MM.1S (cell line): ENCODE measurements around the gene PKIG.

Experiments
- DNase-seq: peaks from one replicate; pipeline ENCODE4 v3.0.0-alpha.2; 2015
- H2AFZ ChIP-seq: fragments of 300-600 bp; sonication (generic); 2 replicates; pipeline ENCODE4 v1.6.0; 2016; ENCODE audit warnings: antibody characterized with exemption, low read length
- H3F3A ChIP-seq: fragments of 300-600 bp; sonication (generic); 2 replicates; pipeline ENCODE4 v1.6.1; 2016; ENCODE audit warnings: mild to moderate bottlenecking, antibody characterized with exemption, low read length, moderate library complexity, mixed read lengths; ENCODE audit not compliant: insufficient read depth
- H3K27ac ChIP-seq: fragments of 300-600 bp; sonication (generic); 2 replicates; pipeline ENCODE4 v1.5.1; 2016; ENCODE audit warnings: mild to moderate bottlenecking, low read length
- H3K27me3 ChIP-seq: fragments of 300-600 bp; sonication (generic); replicated peaks from 2 replicates; pipeline ENCODE4 v1.6.0; 2016; ENCODE audit warnings: low read length; ENCODE audit not compliant: insufficient read depth
- H3K36me3 ChIP-seq: fragments of 300-600 bp; sonication (generic); replicated peaks from 2 replicates; pipeline ENCODE4 v1.6.1; 2016; ENCODE audit warnings: mild to moderate bottlenecking, low read length, mixed read lengths; ENCODE audit not compliant: insufficient read depth
- H3K4me1 ChIP-seq: fragments of 300-600 bp; sonication (generic); 2 replicates; pipeline ENCODE4 v1.6.1; 2016; ENCODE audit warnings: low read length, mixed read lengths
- H3K4me2 ChIP-seq: fragments of 300-600 bp; sonication (generic); 2 replicates; pipeline ENCODE4 v1.6.0; 2016; ENCODE audit warnings: low read depth, low read length
- H3K4me3 ChIP-seq: fragments of 300-600 bp; sonication (generic); 2 replicates; pipeline ENCODE4 v1.5.1; 2016; ENCODE audit warnings: low read length, mixed read lengths
- H3K79me2 ChIP-seq: fragments of 300-600 bp; sonication (generic); 2 replicates; pipeline ENCODE4 v1.6.1; 2016; ENCODE audit warnings: mixed run types, low read length, mixed read lengths
- H3K9ac ChIP-seq: fragments of 300-600 bp; sonication (generic); 2 replicates; pipeline ENCODE4 v1.6.1; 2016; ENCODE audit warnings: low read length, mixed read lengths
- H3K9me2 ChIP-seq: fragments of 300-600 bp; sonication (generic); replicated peaks from 2 replicates; pipeline ENCODE4 v1.6.1; 2016; ENCODE audit warnings: mild to moderate bottlenecking, low read length, mixed read lengths; ENCODE audit not compliant: insufficient read depth
- H3K9me3 ChIP-seq: fragments of 300-600 bp; sonication (generic); replicated peaks from 2 replicates; pipeline ENCODE4 v1.6.1; 2016; ENCODE audit warnings: mild to moderate bottlenecking, low read length, mixed read lengths; ENCODE audit not compliant: insufficient read depth
- H4K20me1 ChIP-seq: fragments of 300-600 bp; sonication (generic); 2 replicates; pipeline ENCODE4 v1.6.1; 2016; ENCODE audit warnings: mild to moderate bottlenecking, low read length, moderate library complexity, mixed read lengths; ENCODE audit not compliant: insufficient read depth
- CTCF ChIP-seq: fragments of 300-600 bp; sonication (generic); IDR thresholded peaks from 2 replicates; pipeline ENCODE4 v1.5.1; 2016; ENCODE audit warnings: antibody characterized with exemption, low read length, mixed read lengths
- EZH2 ChIP-seq: fragments of 300-600 bp; sonication (generic); optimal IDR thresholded peaks from 2 replicates; pipeline ENCODE3; 2017; ENCODE audit warnings: low read depth, mild to moderate bottlenecking, antibody characterized with exemption, low read length, mixed read lengths
- EZH2phosphoT487 ChIP-seq: fragments of 300-600 bp; sonication (generic); IDR thresholded peaks from 2 replicates; pipeline ENCODE4 v1.6.1; 2018; ENCODE audit warnings: antibody characterized with exemption, low read length

The PKIG gene

GRCh38 chr20:44622501-44623270, 40.3 kb downstream of the PKIG start:
- no peak for DNase-seq
- H3K9me3 ChIP-seq = no peaks in the 10 kb centered on the region
- TF ChIP-seq EZH2 = no peak
- TF ChIP-seq EZH2phosphoT487 = no peak
- no peak for TF ChIP-seq CTCF
- no peaks in the 10 kb centered on the region for H3F3A ChIP-seq
- H3K79me2 ChIP-seq = 0 out of 2 replicates have a peak, but pooled peaks cover 14% of the 10 kb centered on the region
- no peaks in the 10 kb centered on the region for H3K4me1 ChIP-seq
- no peaks in the 10 kb centered on the region for H4K20me1 ChIP-seq
- no peaks in the 10 kb centered on the region for H3K9me2 ChIP-seq
- no peak overlapping the region for H3K27ac ChIP-seq
- peaks cover 50% of the 10 kb centered on the region for H3K36me3 ChIP-seq
- H3K4me2 ChIP-seq = no peak overlapping the region
- H3K9ac ChIP-seq = no peak overlapping the region
- no peak overlapping the region for H2AFZ ChIP-seq
- no peak overlapping the region for H3K4me3 ChIP-seq
- no peaks in the 10 kb centered on the region for H3K27me3 ChIP-seq

- H3K27me3 ChIP-seq = no peaks in the 10 kb centered on the region
- H2AFZ ChIP-seq = no peak overlapping the region
- DNase-seq = no peak
- peaks cover 47% of the 10 kb centered on the region for H3K36me3 ChIP-seq
- H3K27ac ChIP-seq = no peak overlapping the region
- H4K20me1 ChIP-seq = no peaks in the 10 kb centered on the region
- H3K9me3 ChIP-seq = no peaks in the 10 kb centered on the region
- H3K9ac ChIP-seq = no peak overlapping the region
- H3K4me2 ChIP-seq = no peak overlapping the region
- TF ChIP-seq EZH2 = no peak
- TF ChIP-seq EZH2phosphoT487 = no peak
- TF ChIP-seq CTCF = no peak
- H3K9me2 ChIP-seq = no peaks in the 10 kb centered on the region
- H3K4me1 ChIP-seq = no peaks in the 10 kb centered on the region
- H3F3A ChIP-seq = no peaks in the 10 kb centered on the region
- H3K4me3 ChIP-seq = no peak overlapping the region
- 0 out of 2 replicates have a peak, but pooled peaks cover 18% of the 10 kb centered on the region for H3K79me2 ChIP-seq
These were observed 41.8 kb downstream of the PKIG start for GRCh38 chr20:44624152-44624551.

- DNase-seq = no peak
- no peaks in the 10 kb centered on the region for H3K4me1 ChIP-seq
- H3F3A ChIP-seq = no peaks in the 10 kb centered on the region
- H2AFZ ChIP-seq = no peak overlapping the region
- no peaks in the 10 kb centered on the region for H3K9me3 ChIP-seq
- no peak overlapping the region for H3K9ac ChIP-seq
- no peak overlapping the region for H3K27ac ChIP-seq
- peaks cover 40% of the 10 kb centered on the region for H3K36me3 ChIP-seq
- peaks cover 24% of the 10 kb centered on the region; the same call in 1 of the 2 replicates for H3K79me2 ChIP-seq
- no peak overlapping the region for H3K4me2 ChIP-seq
- no peak overlapping the region for H3K4me3 ChIP-seq
- no peaks in the 10 kb centered on the region for H3K27me3 ChIP-seq
- no peak for TF ChIP-seq CTCF
- no peak for TF ChIP-seq EZH2phosphoT487
- TF ChIP-seq EZH2 = no peak
- no peaks in the 10 kb centered on the region for H3K9me2 ChIP-seq
- H4K20me1 ChIP-seq = no peaks in the 10 kb centered on the region
These were observed 42.4 kb downstream of the PKIG start for GRCh38 chr20:44624743-44625271.
